NCI-H526 treated with DMSO at 0.1 percent for 48 hours (cell line): Measurements from ENCODE around the gene CWF19L2.
"Not testable (repeated sequence)": the region's sequence is repeated elsewhere in the genome, so short reads cannot be mapped to it uniquely, and the experiment has no call there.

Experiments used
- DNase-seq: peaks from one replicate; lab custom pipeline; 2025; lab: John Stamatoyannopoulos, UW

Gene CWF19L2

DNA sequence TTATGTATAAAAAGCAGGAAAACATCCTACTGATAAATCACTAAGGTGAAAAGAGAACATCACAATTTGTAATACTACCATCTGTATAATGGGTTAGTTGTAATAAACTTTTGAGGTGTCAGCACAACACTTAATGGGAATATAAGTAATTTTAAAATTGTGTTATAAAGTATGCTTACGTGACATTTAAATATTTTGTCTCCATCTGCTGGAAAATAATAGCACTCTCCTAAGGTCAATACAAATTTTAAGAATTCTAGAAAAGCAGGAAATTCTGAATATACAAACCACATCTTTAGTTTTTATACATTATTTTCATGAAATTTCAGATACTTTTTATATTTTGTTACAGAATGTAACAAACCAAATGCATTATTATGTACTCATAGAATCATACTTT lies 19.5 kb downstream of the CWF19L2 start:
- DNase-seq, result no peak

DNA sequence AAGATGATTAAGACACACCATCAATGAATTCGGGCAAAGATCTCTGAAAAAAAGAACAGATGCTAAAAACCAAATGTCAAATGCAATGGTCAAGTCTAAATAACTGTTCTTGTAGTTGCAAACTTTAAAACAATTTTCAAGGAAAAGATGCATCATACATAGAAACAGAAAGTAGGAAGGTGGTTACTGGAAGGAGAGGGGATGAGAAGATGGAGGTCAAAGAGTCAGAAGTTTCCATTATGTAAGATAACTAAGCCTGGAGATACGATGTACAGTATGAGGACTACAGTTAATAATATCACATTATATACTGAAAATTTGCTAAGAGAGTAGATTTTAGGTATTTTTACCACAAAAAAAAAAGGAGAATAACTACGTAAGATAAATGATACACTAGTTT lies 27.1 kb downstream of the CWF19L2 start:
- DNase-seq, result no peak

DNA sequence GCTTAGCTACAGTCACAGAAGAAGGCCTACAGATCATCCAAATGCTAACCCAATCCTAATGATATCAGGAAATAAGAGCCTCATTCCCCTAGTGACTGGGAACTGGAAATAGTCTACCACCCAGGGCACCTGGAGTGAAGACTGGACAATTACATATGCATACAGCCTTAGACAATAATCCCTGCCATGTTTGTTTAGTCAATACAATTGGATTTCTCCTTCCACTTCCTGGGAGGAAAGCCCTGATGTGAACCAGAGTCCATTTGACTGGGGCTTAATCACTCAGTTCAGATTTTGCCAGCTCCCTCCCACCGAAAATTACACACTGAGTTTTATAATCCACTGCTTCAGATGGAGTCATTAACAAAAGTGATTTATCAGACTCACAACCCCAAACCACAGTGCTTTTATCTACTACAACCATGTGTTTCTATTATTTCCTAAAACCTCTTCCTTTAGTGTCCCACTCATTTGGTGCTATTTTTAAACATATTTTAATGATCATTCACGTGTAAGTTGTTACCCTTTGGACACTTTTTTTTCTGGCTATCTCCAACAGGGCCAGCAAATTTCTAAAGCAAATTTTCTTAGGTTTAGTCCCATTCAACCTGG lies 29.9 kb downstream of the CWF19L2 start:
- no peak for DNase-seq

DNA sequence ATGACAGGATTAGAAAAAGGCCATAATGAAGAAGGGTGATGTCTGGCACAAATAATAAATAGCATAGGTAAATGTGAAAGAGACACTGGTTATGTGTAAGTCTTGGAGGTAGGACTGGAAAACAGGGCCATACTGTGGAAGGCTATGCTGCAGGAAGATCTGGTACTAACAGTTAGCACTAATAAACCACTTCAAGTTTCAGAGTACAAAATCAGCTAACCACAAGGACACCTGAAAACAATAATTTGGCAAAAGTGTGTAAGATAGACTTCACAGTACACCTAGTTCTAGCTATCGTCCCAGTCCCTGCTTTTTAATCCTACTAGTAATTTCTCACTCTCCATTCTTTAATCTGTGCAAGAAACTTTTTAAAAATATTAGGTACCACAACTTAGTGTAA lies 44.3 kb downstream of the CWF19L2 start:
- DNase-seq, result no peak

DNA sequence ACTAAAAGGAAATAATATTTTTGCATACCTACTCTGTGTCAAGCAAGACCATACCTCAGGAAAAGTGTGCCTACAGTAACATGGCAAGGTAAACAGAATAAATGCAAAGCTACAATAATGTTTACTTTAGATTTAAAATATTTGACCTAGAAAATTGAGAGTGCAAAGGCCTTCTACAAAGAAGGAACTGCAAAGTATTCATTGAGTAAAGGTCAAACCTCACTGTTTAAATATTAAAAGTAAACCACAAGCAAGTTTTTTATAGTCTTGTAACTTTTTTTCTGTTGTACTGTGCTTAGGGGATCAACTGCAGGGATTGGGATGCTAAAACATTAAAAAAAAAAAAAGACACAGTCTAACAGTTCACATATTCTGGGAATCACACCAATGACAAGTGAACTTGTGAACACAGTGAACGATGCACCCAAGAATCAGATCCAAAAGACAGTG lies 48.8 kb downstream of the CWF19L2 start:
- peak; percentile 44 for DNase-seq

DNA sequence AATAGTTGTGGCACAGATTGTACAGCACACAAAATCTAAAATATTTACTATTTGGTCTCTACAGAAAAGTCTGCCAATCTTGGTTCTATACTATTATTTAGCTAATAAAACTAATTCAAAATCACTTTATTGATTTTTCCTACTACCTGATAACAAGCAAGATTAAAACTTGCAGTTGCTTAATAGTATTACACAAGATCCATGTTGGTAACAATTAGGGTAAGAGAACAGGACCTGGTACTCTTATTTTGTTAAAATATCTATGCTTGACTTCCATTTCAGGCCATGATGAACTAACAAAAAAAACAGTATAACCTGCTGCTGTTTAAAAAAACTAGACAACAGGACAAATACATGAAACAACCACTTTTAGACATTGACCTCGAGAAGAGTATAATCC lies 52.4 kb downstream of the CWF19L2 start:
- no peak for DNase-seq

DNA sequence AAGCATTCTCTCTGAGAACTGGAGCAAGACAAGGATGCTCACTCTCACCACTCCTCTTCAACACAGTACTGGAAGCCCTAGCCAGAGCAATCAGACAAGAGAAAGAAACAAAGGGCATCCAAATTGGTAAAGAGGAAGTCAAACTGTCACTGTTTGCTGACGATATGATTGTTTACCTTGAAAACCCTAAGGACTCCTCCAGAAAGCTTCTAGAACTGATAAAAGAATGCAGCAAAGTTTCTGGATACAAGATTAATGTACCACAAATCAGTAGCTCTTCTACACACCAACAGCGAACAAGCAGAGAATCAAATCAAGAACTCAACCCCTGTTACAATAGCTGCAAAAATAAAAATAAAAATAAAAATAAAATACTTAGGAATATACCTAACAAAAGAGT lies 56.5 kb downstream of the CWF19L2 start:
- DNase-seq, result not testable (repeated sequence)

DNA sequence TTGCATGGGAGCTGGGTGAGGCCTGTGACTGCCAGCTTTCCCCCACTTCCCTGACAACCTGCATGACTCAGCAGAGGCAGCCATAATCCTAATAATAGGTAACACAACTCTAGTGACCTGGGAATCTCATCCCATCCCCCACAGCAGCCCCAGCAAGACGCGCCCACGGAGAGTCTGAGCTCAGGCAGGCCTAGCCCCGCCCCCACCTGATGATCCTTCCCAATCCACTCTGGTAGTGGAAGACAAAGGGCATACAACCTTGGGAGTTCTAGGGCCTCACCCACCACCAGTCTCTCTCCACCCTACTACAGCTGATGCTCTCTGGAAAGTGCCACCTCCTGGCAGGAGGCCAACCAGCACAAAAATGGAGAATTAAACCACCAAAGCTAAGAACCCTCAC lies 60.3 kb downstream of the CWF19L2 start:
- no peak for DNase-seq

DNA sequence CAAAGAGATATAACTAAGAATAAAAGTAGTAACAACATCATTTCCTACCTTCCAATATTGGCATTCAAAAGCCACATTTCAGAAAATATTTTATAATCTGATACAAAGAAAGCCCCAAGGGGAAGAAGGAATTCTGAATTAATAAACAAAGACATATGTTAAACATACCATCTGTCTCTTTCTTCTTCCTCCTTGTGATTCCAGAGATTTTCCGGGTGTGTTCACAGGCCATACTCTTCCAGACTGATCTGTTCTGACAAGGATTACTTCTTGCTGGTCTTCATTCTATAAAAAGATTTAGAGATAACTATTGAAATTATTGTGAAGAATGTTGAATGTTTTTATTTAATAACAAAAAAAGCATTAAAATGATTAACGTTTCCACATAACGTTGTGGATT lies 65.0 kb downstream of the CWF19L2 start:
- DNase-seq, result no peak

DNA sequence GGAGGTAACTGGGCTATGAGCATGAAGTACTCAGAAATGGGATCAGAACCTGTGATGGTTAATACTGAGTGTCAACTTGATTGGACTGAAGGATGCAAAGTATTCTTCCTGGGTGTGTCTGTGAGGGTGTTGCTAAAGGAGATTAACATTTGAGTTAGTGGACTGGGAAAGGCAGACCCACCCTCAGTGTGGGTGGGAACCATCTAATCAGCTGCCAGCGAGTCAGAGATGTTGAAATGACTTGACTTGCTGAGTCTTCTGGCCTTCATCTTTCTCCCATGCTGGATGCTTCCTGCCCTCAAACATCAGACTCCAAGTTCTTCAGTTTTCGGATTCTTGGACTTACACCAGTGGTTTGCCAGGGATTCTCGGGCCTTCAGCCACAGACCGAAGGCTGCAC lies 66.9 kb downstream of the CWF19L2 start:
- not testable (repeated sequence) for DNase-seq

DNA sequence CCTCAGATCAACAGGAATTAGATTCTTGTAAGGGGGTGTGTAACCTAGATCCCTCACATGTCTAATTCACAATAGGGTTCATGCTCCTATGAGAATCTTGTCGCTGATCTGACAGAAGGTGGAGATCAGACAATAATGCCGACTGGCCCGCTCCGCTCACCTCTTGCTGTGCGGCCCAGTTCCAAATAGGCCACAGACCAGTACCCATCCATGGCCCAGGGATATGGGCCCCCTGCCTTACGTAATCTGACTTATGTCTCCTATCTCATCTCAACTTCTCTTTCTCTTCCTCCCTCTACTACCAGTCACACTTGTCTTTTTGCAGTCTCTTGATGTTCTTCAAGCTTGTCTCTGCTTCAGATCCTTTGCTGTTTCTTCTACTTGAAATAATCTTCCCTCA lies 70.0 kb downstream of the CWF19L2 start:
- no peak for DNase-seq

DNA sequence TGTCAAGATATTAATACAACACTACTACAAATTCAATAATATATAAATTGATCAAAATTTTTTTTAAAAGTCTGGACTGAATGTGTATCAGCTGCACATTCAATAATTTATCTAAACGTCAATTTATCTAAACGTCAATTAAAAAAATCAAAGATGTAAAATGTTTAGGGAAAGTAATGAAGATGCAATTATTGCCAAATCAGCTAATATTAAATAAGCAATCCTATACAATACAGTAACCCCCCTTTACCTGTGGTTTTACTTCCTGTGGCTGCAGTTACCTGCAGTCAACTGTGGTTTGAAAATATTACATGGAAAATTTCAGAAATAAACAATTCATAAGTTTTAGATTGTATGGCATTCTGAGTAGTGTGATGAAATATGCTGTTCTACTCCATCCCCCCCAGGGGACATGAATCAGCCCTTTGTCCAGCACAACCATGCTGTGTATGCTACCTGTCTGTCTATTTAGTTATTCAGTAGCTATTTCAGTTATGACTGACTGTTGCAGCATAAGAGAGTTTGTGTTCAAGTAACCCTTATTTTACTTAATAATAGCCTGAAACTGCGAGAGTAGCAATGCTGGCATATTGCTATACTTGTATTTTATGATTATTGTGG lies 72.2 kb downstream of the CWF19L2 start:
- DNase-seq, result no peak

DNA sequence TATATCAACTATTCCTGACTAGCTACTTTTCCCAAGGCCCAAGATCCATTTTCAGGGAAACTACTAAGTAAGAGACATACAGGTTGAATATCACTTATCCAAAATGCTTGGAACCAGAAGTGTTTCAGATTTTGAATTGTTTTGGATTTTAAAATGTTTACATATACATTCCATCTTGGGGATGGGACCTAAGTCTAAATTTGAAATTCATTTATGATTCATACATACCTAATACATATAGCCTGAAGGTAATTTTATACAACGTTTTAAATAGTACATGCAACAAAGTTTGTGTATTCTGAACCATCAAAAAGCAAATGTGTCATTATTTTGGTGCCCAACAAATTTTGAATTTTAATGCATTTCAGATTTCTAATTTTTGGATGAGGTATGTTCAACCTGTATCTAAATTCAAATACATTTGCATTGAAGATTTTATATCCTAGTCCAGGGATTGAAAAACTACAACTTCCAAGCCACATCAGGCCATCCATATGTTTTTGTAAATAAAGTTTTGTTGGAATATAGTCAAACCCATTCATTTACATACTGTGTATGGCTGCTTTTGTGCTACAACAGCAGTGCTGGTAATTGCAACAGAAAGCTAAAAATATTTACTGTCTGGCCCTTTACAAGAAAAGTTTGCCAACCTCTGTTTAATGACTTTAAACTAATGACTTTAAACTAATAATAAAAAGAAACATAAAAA lies 73.3 kb downstream of the CWF19L2 start:
- no peak for DNase-seq

DNA sequence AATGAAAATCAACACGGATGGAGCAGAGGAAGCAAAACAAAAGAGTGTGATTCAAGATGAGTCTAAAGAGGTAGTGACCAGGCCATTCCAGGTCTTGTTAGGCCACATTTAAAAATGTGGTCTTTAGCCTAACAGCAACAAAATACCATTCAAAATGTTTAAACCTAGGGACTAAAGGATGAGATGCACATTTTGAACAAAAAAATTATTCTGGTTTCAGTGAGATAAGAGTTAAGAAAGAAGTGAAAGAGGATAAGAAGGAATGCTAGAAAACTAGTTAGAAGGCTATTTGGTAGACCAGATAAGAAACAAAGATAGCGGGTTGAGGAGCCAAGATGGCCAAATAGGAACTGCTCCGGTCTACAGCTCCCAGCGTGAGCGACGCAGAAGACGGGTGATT lies 85.2 kb downstream of the CWF19L2 start:
- DNase-seq, result no peak

DNA sequence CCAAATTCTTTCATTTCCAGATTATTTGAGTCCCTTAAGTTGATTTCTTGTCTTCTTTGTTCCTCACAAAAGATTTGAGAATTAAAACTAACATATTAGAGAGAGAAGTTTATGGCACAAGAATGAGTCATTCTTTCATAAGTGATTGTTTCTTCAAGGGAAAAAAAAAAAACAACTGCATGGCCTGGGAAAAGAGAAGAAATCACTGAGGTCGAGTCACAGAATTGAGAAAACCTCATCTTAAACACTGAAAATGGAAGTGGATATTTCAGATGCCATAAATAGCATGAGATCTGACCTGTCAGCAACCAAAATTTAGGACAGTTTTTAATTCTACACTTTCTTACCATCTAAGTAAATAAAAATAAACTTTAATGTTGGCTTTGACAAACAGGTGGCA lies 87.2 kb downstream of the CWF19L2 start:
- DNase-seq, result no peak

DNA sequence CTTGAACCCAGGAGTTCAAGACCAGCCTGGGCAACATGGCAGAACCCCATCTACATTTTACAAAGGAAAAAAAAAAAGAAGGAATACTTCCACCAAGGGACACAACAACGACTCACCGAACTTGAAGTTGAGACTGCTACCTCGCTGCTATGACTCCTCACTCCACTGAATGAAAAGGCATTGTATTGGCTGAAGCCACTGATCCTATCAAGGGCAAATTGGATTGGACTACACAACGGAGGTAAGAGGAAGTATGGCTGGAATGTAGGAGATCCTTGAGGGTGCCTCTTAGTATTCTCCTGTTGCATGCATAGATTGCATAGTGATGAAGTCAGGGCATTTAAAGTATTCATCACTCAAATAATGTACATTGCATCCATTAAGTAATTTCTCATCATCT lies 97.9 kb downstream of the CWF19L2 start:
- no peak for DNase-seq

DNA sequence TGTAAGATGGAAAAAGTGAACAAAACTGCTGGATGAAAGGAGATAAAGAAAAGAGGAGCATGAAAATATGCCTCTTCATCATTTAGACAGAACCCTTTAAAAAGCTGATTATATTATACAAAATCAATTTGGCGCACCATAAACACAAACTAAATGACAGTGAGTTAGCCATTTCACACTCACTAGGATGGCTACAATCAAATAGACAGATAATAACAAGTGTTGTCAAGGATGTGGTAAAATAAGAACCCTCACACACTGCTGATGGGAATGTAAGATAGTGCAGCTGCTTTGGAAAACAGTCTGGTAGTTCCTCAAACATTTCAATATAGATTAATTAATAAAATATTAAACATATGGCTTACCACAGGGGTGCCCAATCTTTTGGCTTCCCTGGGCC lies 99.7 kb downstream of the CWF19L2 start:
- DNase-seq, result no peak

DNA sequence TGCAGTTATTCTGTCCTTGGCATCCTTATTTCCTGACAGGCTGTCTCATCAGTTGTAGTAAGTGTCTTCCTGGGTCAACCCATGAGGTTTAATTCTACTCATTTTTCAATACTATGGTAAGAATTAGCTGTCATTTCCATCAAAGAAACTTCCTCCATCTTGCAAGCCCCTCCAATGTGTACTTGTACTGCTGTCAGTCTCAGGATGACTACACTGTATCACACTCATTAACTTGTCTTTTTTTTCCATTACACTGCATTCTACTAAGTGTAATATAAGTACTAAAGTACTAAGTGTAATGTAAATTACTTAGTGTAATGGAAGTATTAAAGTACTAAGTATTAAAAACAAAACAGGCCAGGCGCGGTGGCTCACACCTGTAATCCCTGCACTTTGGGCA lies 102.8 kb downstream of the CWF19L2 start:
- DNase-seq, result no peak

DNA sequence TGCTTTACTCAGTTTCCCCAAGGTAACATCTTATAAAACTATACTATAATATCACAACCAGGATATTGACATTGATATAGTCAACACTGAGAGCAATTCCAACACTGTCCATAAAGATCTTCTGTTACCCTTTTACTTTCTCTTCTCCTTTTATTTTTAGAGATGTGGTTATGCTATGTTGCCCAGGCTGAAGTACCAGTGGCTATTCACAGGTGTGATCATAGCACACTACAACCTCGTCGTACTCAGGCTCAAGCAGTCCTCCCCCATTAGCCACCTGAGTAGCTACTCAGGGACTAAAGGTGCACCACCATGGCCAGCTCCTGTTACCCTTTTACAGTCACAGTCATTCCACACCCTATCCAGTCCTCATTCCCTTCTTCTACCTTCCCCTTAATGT lies 119.7 kb downstream of the CWF19L2 start:
- no peak for DNase-seq

DNA sequence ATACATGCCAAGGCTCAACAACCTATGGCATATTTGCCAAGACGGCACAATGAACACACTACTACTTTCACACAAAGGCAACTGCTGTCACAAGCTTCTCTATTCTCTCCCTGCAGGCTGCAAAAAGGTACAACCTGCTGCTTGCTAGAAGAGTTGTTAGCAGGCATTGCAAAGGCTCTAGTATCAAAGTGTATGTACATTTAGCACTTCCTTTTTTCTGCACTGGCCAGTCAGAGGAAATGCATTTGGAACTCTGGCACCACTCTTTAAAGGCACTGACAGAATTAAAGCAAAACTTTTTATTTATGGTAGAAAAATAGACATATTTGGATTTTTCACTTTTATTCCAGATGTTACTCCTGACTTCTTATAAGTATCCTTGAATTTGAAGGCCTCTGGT lies 125.9 kb downstream of the CWF19L2 start:
- no peak for DNase-seq

DNA sequence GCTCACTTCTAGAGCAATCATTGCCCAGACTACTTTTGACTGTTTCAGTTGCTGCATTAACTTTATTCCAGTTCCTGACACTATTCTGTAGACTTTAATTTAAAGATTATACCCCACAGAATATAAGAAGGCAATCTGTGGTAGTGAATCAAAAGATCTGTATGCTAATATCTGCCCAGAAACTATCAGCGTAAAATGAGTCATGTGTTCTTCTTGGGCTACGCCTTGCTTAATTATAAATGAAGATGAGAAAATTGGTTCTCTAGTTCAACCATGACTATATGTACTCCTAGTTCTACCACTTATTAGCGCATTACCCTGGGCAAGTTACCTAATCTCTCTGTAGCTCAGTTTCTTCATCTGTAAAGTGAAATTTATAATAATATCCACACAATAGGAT lies 128.5 kb downstream of the CWF19L2 start:
- no peak for DNase-seq

DNA sequence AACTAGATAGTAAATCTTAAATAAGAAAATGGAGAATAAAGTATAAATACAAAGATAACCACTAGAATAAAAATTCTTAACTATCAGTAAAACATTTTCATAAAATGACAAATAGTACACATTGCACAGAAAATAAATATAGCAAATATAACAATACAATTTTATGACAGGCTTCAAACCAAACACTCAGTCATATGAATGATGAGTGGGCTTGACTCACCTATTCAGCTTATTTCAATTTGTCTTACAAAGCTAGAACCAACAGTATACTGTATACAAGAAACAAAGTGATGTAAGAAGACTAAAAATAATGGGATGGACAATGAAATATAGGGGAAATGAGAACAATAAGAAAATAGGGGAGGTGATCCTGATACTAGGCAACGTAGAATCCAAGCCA lies 141.2 kb downstream of the CWF19L2 start:
- DNase-seq, result no peak

DNA sequence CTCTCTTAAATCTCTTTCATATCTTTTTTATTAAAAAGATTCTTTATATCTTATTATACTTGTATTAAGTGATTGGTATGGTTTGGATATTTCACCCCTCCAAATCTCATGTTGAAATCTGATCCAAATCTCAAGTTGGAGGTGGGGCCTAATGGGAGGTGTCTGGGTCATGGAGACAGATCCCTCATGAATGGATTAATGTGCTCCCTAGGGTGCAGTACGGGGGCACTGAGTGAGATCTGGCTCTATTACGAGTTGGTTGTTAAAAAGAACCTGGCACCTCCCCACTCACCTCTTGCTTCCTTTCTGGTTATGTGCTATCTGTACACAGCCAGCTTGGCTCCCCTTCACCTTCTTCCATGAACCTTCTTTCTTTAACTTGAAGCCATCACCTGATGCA lies 149.6 kb downstream of the CWF19L2 start:
- peak; percentile 25 for DNase-seq

DNA sequence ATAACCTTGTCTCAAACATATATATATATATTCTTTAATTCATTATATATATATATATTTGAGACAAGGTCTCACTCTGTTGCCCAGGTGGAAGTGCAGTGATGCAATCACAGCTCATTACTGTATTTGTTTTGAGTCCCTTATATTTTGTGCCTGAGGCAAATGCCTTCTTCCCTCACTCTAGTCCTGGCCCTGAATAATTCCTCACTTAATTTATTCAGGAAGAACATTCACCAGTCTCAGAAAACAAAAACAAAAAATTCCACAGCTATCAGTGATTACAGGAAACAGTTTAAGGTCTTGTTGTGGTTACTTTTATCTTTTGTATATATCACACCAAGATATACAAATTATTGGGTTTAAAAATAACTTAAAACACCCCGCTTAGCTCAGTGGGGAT lies 155.7 kb downstream of the CWF19L2 start:
- DNase-seq, result no peak
